Measurements from ENCODE around the gene PLA2G4B.
"Not testable (repeated sequence)": the region's sequence is repeated elsewhere in the genome, so short reads cannot be mapped to it uniquely, and the experiment has no call there.

PLA2G4B gene

DNA sequence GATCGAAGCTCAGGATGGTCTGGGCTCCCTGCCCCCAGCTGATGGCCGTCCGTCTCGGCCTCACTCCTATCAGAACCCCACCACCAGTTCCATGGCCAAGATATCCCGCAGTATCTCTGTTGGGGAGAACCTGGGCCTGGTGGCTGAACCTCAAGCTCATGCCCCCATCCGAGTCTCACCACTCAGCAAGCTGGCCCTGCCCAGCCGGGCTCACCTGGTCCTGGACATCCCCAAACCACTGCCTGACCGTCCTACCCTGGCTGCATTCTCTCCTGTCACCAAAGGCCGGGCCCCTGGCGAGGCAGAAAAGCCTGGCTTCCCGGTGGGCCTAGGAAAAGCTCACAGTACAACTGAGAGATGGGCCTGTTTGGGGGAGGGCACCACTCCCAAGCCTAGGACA is 15.1 kb upstream of the PLA2G4B start:
- DNase-seq (ENCODE audit: insufficient read length, low spot score) (no peak), FAIRE-seq (no peak)
- TF ChIP-seq POU2F2 (IDR thresholded peaks at IDR 0.05; ENCODE audit: low read depth, low read length) = no peak
- TF ChIP-seq SPI1 (IDR thresholded peaks at IDR 0.05; ENCODE audit: low read depth, low read length) = no peak
- no peak for TF ChIP-seq TAF1 (IDR thresholded peaks at IDR 0.05; ENCODE audit: low read depth, low read length)
- TF ChIP-seq POLR2A (IDR thresholded peaks at IDR 0.05; ENCODE audit: low read depth, low read length) = no peak
- no peak for TF ChIP-seq PAX5 (IDR thresholded peaks at IDR 0.05; ENCODE audit: insufficient read depth, low read length, severe bottlenecking)
- TF ChIP-seq POLR2AphosphoS5 (IDR thresholded peaks at IDR 0.05; ENCODE audit: low read depth, low read length) = no peak

DNA sequence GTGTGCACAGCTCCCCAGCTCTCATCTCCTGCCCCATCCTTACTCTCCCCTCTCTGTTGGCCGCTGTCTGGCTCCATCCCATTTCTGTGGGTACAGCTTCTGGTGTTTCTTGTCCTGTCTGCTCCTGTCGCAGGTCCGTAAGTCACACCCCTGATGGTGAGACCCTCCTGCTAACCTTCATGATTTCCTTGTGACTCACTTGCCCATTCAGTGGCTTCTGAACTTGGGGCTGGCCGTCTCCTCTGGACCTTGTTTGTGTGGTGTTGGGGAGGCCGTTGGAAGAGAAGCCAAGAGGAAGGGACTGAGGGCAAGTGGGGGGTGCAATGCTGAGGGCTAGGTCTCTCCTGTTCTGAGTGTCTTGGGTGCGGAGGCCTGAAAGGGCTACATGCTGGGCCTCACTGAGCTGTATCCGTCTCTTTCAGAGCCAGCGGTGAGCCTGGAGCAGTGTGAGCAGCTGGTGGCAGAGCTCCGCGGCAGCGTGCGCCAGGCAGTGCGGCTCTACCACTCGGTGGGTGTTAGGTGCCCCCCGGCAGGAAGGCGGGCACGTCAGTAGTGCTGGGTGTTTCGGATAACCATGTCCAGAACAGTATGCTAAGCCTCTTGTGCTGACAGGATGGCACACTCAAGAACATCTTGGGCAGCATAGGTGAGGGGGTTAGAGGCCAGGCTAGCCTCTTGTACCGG is 14.4 kb upstream of the PLA2G4B start:
- no peak for DNase-seq (ENCODE audit: insufficient read length, low spot score)
- TF ChIP-seq POLR2AphosphoS5 (IDR thresholded peaks at IDR 0.05; ENCODE audit: low read depth, low read length) (no peak), PAX5 (IDR thresholded peaks at IDR 0.05; ENCODE audit: insufficient read depth, low read length, severe bottlenecking) (no peak), SPI1 (IDR thresholded peaks at IDR 0.05; ENCODE audit: low read depth, low read length) (no peak), POU2F2 (IDR thresholded peaks at IDR 0.05; ENCODE audit: low read depth, low read length) (no peak), POLR2A (IDR thresholded peaks at IDR 0.05; ENCODE audit: low read depth, low read length) (no peak), TAF1 (IDR thresholded peaks at IDR 0.05; ENCODE audit: low read depth, low read length) (no peak)
- no peak for FAIRE-seq

DNA sequence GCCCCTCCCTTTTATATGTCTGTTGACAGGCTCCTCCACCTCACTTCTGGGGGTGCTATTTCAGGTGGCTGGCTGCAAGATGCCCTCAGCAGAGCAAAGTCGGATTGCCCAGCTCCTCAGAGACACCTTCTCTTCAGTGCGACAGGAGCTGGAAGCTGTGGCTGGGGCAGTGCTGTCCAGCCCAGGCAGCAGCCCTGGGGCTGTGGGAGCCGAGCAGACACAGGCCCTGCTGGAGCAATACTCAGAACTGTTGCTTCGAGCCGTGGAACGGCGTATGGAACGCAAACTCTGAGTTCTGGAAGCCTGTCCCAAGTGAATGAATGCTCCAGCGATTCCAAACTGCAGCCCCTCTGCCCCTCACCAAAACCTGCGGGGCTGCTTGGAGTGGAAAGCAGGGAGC is 13.5 kb upstream of the PLA2G4B start:
- DNase-seq (ENCODE audit: insufficient read length, low spot score) = no peak
- TF ChIP-seq POLR2A (IDR thresholded peaks at IDR 0.05; ENCODE audit: low read depth, low read length) (no peak), TAF1 (IDR thresholded peaks at IDR 0.05; ENCODE audit: low read depth, low read length) (no peak)
- FAIRE-seq = no peak

DNA sequence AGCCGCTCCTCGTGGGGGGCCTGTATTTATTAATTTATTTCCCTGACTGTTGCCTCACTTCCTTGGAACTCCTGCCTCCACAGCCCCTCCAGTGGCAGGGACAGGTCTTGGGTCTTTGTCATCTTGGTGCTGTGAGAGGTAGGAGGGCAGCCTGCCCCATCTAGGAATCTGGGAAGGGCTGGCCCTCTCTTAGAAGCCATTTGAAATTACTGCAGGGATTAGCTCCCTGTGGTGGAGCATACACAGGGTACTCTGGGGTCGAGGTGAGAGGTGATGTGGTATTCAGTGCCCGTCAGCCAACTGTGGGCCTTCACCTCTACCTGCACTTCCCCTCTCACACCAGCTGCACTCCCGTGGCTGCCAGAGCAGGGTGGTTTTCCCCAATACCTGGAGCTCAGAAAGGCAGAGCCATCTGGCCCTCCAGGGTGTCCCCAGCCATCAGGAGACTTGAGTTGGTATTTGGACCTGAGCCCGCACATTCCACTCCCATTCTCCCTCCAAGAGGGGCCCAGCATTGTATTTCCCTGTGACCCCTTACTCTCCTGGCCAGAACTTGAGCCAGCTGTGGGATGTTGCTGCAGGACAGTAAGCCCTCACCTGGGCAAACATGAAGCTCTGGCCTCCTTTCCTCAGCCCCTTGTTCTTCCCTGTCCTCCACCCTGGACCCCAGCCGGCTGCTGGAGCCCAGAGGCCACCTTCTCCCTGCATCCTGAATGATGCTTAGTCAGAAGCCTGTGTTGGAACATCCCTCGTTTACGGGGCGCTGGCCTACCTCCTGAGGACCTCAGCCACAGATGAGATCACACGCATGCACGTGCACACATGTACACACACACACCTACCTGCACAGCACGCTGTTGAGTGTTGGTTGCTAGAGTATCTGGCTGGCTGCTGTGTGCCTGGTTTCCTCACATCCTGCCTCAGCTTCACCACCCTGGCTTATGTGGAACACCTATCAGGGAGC is 12.8 kb upstream of the PLA2G4B start:
- no peak for TF ChIP-seq POLR2AphosphoS5 (IDR thresholded peaks at IDR 0.05; ENCODE audit: low read depth, low read length)
- no peak for TF ChIP-seq POLR2A (IDR thresholded peaks at IDR 0.05; ENCODE audit: low read depth, low read length)
- TF ChIP-seq TAF1 (IDR thresholded peaks at IDR 0.05; ENCODE audit: low read depth, low read length) = no peak
- TF ChIP-seq PAX5 (IDR thresholded peaks at IDR 0.05; ENCODE audit: insufficient read depth, low read length, severe bottlenecking) = no peak
- no peak for FAIRE-seq
- DNase-seq (ENCODE audit: insufficient read length, low spot score) = no peak

DNA sequence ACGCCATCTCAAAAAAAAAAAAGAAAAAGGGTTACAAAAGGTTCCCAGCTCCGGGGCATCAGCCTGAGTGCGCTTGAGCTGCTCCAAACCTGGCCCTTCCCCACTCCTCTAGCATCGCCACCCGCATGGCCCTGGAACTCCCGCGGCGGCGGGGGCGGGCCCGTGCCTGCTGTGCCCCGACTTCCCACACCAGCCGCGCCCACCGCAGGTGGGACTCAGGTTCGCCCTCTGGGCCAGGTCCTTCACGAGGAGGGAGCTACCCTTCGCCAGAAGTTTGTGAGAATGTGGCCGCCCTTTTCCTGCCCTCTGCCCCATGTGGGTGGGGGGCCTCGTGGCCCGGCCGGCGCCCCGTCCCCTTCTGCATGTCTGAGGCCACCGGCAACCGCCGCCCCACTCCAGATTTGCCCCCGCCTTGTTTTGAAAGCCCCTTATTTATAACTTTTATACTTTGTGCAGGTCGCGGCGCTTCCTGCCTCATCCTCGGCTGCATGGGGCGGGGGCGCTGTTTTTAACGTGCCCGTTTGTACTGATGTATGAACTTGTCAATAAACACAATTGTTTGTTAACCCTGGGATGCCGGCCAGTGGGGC is 11.3 kb upstream of the PLA2G4B start:
- no peak for DNase-seq (ENCODE audit: insufficient read length, low spot score)
- TF ChIP-seq TAF1 (IDR thresholded peaks at IDR 0.05; ENCODE audit: low read depth, low read length) (no peak), POLR2A (IDR thresholded peaks at IDR 0.05; ENCODE audit: low read depth, low read length) (no peak), SPI1 (IDR thresholded peaks at IDR 0.05; ENCODE audit: low read depth, low read length) (no peak), POU2F2 (IDR thresholded peaks at IDR 0.05; ENCODE audit: low read depth, low read length) (no peak), PAX5 (IDR thresholded peaks at IDR 0.05; ENCODE audit: insufficient read depth, low read length, severe bottlenecking) (no peak), POLR2AphosphoS5 (IDR thresholded peaks at IDR 0.05; ENCODE audit: low read depth, low read length) (no peak)
- peak; percentile 13 for FAIRE-seq

DNA sequence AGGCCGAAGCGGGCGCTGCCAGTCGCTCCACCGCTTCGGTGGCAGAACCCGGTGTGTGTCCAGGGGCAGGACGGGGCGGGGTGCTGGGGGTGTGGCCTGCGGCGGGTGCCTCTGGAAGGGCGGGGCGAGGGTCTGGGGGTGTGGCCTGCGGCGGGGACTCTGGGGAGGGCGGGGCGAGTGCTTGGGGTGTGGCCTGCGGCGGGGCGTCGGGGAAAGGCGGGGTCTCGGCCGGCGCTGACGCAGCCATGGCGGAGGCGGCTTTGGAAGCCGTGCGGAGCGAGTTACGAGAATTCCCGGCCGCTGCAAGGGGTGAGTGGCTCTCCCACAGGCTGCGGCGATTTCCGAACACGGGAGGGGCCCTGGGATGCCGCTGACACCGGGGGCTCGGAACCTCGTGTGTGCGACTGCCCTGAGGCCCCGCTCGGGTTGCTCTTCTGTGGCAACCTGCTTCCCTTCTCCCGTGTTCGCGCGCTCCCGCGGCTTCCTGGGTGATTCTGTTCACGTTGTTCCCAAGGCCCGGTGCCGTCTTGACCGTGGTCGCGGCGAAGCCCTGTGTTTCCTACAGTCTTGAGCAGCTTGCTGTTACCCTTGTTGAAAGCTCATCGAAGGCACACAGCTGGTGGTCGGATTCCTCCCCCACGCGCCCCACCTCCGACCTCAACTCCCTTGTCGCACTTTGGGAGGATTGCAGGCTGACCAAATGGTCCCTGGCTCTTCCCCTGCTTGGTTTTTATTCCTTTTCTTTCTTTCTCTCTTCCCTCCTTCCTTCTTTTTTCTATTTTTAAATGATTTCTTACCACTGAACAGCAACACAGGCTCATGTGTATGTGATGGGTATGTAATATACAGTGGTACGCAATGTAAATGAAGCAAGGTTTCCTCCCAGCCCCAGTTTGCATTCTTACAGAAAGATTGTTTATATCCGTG is 10.5 kb upstream of the PLA2G4B start, which contains the start of gene JMJD7:
TSS of gene JMJD7 (plus strand) at position 213 of the 927 bp plus-strand sequence. CDS start at position 246, 33 bp downstream.
- TF ChIP-seq POLR2A (IDR thresholded peaks at IDR 0.05; ENCODE audit: low read depth, low read length) (no peak), PAX5 (IDR thresholded peaks at IDR 0.05; ENCODE audit: insufficient read depth, low read length, severe bottlenecking) (no peak), POLR2AphosphoS5 (IDR thresholded peaks at IDR 0.05; ENCODE audit: low read depth, low read length) (peak; percentile 38; the same call in 1 of the 2 replicates)
- FAIRE-seq = peak; percentile 94
- DNase-seq (ENCODE audit: insufficient read length, low spot score) = peak; percentile 99

DNA sequence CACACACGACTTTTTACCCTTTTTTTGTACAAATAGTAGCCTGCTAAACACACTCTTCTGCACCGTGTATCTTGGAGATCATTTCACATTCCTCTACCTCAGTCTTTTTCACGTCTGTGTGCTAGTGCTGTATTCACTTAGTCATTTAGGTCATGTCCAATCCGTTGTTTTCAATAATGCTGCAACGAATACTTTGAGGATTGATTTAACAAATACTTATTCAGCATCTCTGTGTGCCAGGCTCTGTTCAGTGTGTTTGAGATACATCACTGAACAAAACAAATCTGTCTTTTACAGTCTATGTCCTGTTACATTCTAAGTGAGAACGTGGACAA is 9.9 kb upstream of the PLA2G4B start:
- no peak for DNase-seq (ENCODE audit: insufficient read length, low spot score)
- TF ChIP-seq POLR2A (IDR thresholded peaks at IDR 0.05; ENCODE audit: low read depth, low read length) (no peak), POU2F2 (IDR thresholded peaks at IDR 0.05; ENCODE audit: low read depth, low read length) (no peak), SPI1 (IDR thresholded peaks at IDR 0.05; ENCODE audit: low read depth, low read length) (no peak), PAX5 (IDR thresholded peaks at IDR 0.05; ENCODE audit: insufficient read depth, low read length, severe bottlenecking) (no peak)
- FAIRE-seq = peak; percentile 56

DNA sequence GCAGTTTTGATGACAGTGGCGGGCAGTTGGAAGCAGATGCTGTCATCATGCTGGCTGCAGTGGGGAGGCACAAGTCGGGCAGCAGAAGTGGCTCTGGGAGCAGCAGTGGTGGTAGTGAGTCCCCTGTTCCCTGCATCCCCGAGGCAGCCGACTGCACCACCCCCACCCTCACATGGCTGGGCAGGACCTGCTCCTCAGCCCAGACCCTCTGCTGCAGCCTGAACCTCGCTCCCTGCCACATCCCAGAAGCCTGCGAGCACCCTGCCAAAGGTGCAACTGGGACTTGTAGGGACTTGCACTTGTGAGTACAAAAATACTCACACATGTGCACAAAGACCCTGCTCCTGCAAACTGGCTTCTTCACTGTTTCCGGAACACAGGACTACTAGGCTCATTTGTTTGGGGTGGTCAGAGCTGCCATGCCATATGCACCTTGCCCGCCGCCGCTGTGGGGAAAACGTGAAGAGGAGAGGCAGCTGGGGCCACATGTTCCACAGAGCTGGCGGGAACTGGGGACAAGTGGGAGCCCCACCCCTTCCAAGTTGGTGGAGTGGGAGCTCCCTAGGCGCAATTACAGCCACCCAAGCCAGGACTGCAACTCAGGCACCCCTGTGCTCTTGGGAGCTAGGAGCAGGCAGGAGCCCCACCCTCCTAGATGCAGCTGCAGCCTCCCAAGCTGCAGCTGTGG is 8.5 kb upstream of the PLA2G4B start:
- FAIRE-seq (no peak), DNase-seq (ENCODE audit: insufficient read length, low spot score) (no peak)
- no peak for TF ChIP-seq SPI1 (IDR thresholded peaks at IDR 0.05; ENCODE audit: low read depth, low read length)
- no peak for TF ChIP-seq POU2F2 (IDR thresholded peaks at IDR 0.05; ENCODE audit: low read depth, low read length)
- no peak for TF ChIP-seq POLR2A (IDR thresholded peaks at IDR 0.05; ENCODE audit: low read depth, low read length)
- TF ChIP-seq PAX5 (IDR thresholded peaks at IDR 0.05; ENCODE audit: insufficient read depth, low read length, severe bottlenecking) = no peak
- no peak for TF ChIP-seq POLR2AphosphoS5 (IDR thresholded peaks at IDR 0.05; ENCODE audit: low read depth, low read length)
- TF ChIP-seq TAF1 (IDR thresholded peaks at IDR 0.05; ENCODE audit: low read depth, low read length) = no peak

DNA sequence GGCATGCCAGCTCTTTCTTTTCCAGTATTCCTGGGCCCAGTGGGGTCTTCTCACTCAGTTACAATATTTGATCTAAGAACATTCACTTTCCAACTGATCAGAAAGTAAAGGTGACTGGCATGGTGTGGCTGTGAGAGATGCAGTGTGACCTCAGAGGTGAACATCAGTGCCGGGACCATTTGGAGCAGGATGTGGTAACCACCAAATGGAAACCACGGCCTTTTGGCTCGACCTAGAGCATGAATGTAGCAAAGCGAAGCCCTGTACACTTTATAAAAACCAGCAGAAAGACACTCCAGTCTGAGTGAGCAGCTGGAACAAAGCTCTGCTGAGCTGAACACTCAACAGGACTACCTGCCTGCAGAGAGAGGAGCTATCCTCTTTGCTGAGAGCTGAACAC is 7.4 kb upstream of the PLA2G4B start:
- not testable (repeated sequence) for DNase-seq (ENCODE audit: insufficient read length, low spot score)
- FAIRE-seq = peak; percentile 66

All from GM12891 (cell line).